Prostate gland (tissue), 2 donors: Measurements from ENCODE around the gene ZNF879. TPM values are rescaled to one million over a fixed set of nuclear protein-coding genes. Genes with fewer than 3 reads are reported as not detected.

ENCODE experiments used
- DNase-seq: peaks from one replicate; pipeline ENCODE4 v3.0.0-alpha.2; 2019; ENCODE audit warnings: low spot score
- H3K27ac ChIP-seq, 2 donors: fragments of 200-600 bp; sonication (generic); 2 replicates each; pipeline ENCODE4 v1.5.1; 2017 to 2019
- H3K27me3 ChIP-seq: fragments of 200-600 bp; sonication (generic); replicated peaks from 2 replicates; pipeline ENCODE4 v1.5.1; 2019; ENCODE audit not compliant: insufficient read depth
- H3K36me3 ChIP-seq, 2 donors: fragments of 200-600 bp; sonication (generic); 1 replicate in 1 of 2; 2 replicates in 1 of 2; pipeline versions ENCODE4 v1.5.1 to v1.8.1; 2017 to 2019
- H3K4me1 ChIP-seq: fragments of 200-600 bp; sonication (generic); replicated peaks from 2 replicates; pipeline ENCODE4 v1.5.1; 2019
- H3K4me3 ChIP-seq, 2 donors: fragments of 200-600 bp; sonication (generic); 2 replicates each; pipeline ENCODE4 v1.5.1; 2017 to 2019
- H3K9me3 ChIP-seq: fragments of 200-600 bp; sonication (generic); 2 replicates; pipeline ENCODE4 v1.5.1; 2017
- POLR2A ChIP-seq: fragments of 450-650 bp; IDR thresholded peaks from one replicate; pipeline ENCODE4 v1.6.1; 2016; ENCODE audit warnings: antibody characterized with exemption, mild to moderate bottlenecking
- POLR2AphosphoS5 ChIP-seq: sonication (generic); formaldehyde crosslinking; IDR thresholded peaks from one replicate; pipeline ENCODE4 v1.6.1; 2017; ENCODE audit warnings: antibody characterized with exemption
- WGBS: methylation state at CpG from one replicate; pipeline ENCODE4 v1.1.5; 2018; 5-methylcytosine and 5-hydroxymethylcytosine counted together
- intact Hi-C: fragments of 100-400 bp; cut with DNase I; formaldehyde crosslinking; loops from one replicate; pipeline ENCODE4 v1.14.2; 2022
- total RNA-seq, 2 donors: library from RNA; depleted of rRNA; stranded (reverse); fragments of >200 nt; gene quantifications; one replicate each; pipeline ENCODE4 v1.1.0, GENCODE V29; 2016
- TF ChIP-seq, protein P1 (sequence below), 4 experiments: fragments of 200-600 bp in 2 of 4; fragments of 450-650 bp in 2 of 4; sonication (generic) in 2 of 4; IDR thresholded peaks; 1 replicate in 3 of 4; 2 replicates in 1 of 4; pipeline ENCODE4 v1.5.1; 2016 to 2019; ENCODE audit warnings: antibody characterized with exemption in 4 of 4, mild to moderate bottlenecking in 2 of 4, moderate library complexity in 2 of 4

The ZNF879 gene
- total RNA-seq, 2 donors from 2014 or later = 6.6 to 18.1 TPM

DNA sequence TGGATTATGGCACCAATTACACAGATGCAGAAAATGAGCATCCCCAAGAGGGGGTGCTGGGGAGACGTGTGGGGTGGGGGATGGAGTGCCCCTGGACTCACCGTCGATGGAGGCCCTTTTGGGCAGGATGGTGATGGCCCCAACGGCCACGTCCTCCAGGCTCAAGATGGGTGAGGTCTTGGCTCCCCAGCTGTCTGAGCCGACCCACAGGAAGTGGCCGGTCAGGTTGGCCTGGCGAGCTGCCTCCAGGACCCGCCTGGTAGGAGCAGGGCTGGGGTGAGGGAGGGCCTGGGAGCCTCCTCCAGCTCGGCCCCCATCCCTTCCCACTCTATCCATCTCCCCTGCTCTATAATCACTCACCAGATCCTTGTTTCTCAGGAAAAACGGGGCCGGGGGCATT is 33.1 kb upstream of the ZNF879 start:
- no peaks in the 10 kb centered on the region for H3K36me3 ChIP-seq
- intact Hi-C loops = no loop called here
- DNase-seq = no peak
- H3K27me3 ChIP-seq = peaks cover 2% of the 10 kb centered on the region
- TF ChIP-seq, protein P1, sequence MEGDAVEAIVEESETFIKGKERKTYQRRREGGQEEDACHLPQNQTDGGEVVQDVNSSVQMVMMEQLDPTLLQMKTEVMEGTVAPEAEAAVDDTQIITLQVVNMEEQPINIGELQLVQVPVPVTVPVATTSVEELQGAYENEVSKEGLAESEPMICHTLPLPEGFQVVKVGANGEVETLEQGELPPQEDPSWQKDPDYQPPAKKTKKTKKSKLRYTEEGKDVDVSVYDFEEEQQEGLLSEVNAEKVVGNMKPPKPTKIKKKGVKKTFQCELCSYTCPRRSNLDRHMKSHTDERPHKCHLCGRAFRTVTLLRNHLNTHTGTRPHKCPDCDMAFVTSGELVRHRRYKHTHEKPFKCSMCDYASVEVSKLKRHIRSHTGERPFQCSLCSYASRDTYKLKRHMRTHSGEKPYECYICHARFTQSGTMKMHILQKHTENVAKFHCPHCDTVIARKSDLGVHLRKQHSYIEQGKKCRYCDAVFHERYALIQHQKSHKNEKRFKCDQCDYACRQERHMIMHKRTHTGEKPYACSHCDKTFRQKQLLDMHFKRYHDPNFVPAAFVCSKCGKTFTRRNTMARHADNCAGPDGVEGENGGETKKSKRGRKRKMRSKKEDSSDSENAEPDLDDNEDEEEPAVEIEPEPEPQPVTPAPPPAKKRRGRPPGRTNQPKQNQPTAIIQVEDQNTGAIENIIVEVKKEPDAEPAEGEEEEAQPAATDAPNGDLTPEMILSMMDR (IDR thresholded peaks at IDR 0.05) = no peak
- TF ChIP-seq POLR2A (no peak), POLR2AphosphoS5 (no peak)
- 90% methylated on average over 12 of the region's 12 CpGs for WGBS
- no peaks in the 10 kb centered on the region for H3K4me1 ChIP-seq
- H3K9me3 ChIP-seq = no peaks in the 10 kb centered on the region
- no peak overlapping the region for H3K4me3 ChIP-seq
- no peak overlapping the region for H3K27ac ChIP-seq

DNA sequence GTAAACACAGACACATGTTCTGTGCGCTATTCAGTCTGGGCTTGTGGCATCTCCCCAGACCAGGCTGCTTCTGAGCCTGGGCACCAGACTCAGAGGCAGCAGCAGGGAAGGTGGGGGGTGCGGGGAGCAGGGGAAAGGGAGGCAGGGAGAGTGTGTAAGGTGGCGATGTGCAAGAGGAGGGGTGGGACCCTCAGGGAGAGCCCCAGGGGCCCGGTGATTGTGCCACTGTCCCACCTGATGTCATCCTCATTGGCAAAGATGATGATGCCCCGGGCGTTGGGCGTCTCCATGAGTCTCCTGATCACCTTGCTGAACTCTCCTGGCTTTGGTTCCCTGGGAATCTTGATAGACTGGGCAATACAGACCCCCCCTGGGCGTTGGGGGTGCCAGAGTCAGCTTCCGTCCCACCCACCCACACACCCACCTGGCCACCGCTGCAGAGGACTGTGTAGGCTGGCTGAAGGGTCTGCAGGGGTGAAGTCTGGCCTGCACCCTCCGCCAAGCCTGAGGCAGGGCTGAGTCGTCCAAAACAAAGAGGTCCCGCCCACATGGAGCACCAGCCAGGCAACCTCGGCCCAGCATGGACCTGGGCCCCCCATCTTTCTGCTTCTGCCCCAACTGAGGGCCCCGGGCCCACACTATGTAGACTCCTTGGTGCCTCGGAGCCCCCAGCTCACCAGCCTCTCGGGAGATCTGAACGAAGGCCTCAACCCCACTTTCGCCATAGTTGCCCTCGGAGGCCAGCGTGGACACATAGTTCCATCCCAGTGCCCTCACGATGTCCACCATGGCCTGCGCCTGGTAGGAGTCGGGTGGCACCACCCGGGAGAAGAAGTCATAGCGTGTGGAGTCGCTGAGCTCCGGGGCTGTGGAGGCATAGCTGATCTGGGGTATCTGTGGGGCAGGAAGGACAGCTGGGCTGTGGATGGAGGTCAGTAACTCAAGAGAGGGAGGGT is 32.1 kb upstream of the ZNF879 start:
- no peak overlapping the region for H3K4me3 ChIP-seq
- no peak overlapping the region for H3K27ac ChIP-seq
- no peaks in the 10 kb centered on the region for H3K4me1 ChIP-seq
- TF ChIP-seq POLR2A (no peak), POLR2AphosphoS5 (no peak)
- WGBS = 87% methylated on average over 28 of the region's 28 CpGs
- H3K27me3 ChIP-seq = peaks cover 2% of the 10 kb centered on the region
- no peak for DNase-seq
- intact Hi-C loops = no loop called here
- H3K36me3 ChIP-seq = no peaks in the 10 kb centered on the region
- H3K9me3 ChIP-seq = no peaks in the 10 kb centered on the region

DNA sequence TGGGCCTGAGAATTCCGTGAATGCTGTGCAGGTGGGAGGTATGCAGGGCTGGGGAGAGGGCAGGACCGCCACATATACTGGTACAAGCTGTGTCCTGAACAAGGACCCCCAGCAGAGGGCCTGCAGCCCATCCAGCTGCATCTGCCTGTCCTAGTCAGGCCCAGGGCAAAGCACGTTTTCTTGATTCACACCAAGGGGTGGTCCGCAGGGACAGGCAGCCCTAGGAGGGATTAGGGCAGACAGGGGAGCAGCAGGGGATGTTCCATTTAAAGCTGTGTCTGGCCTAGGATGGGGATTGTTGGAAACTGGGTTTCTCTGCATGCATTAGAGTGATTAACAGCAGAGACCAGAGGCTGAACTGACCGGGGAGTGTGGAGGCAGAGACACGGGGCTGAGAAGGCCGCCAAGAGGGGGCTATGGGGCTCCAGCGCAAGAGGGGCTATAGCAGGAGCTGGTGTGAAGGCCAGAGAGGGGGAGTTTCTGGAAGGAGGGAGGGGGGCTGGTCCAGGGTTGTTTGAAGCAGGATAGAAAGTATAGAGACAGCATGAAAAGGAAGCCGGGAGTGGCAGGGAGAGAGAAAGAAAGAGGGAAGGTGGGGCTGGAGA is 31.2 kb upstream of the ZNF879 start:
- 52% methylated on average over 9 of the region's 9 CpGs for WGBS
- peaks cover 2% of the 10 kb centered on the region for H3K27me3 ChIP-seq

DNA sequence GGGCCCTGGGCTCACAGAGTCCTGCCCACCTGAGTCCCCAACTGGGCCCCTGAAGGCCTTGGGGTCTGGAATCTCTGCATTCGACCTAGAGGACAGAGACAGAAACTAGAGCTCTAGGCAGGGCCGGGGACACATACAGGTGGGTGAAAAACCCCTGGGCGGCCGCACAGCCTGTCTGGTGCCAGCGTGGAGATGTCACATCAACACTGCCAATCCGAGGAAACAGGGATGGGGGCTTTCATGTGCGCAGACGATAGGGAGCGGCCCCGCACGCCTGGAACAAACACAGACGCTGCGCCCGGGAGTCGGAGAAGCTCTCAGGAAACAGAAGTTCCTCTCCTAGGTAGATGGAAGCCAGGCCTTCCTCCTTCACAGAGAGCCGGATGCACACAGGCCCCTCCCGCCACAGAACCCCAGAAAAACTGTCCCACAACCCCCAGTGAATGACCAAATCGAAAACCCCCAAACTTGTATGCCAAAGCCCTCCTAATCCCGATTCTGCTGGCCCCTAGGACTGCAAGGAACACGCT is 30.3 kb upstream of the ZNF879 start:
- WGBS = 83% methylated on average over 20 of the region's 20 CpGs
- H3K27me3 ChIP-seq = peaks cover 2% of the 10 kb centered on the region
- H3K4me3 ChIP-seq = no peak overlapping the region
- intact Hi-C loops = no loop called here
- H3K36me3 ChIP-seq = no peaks in the 10 kb centered on the region
- H3K27ac ChIP-seq = no peak overlapping the region
- no peak for DNase-seq
- TF ChIP-seq, protein P1 (IDR thresholded peaks at IDR 0.05) = no peak
- TF ChIP-seq POLR2AphosphoS5 (no peak), POLR2A (no peak)
- H3K9me3 ChIP-seq = no peaks in the 10 kb centered on the region
- H3K4me1 ChIP-seq = no peaks in the 10 kb centered on the region

More for the DNA sequence above, 31.2 kb upstream of the ZNF879 start:
- intact Hi-C loops = no loop called here
- TF ChIP-seq POLR2A (no peak), POLR2AphosphoS5 (no peak)
- TF ChIP-seq, protein P1 (IDR thresholded peaks at IDR 0.05) = no peak
- DNase-seq = no peak
- no peaks in the 10 kb centered on the region for H3K36me3 ChIP-seq
- no peak overlapping the region for H3K27ac ChIP-seq
- H3K4me1 ChIP-seq = no peaks in the 10 kb centered on the region
- no peak overlapping the region for H3K4me3 ChIP-seq
- no peaks in the 10 kb centered on the region for H3K9me3 ChIP-seq

DNA sequence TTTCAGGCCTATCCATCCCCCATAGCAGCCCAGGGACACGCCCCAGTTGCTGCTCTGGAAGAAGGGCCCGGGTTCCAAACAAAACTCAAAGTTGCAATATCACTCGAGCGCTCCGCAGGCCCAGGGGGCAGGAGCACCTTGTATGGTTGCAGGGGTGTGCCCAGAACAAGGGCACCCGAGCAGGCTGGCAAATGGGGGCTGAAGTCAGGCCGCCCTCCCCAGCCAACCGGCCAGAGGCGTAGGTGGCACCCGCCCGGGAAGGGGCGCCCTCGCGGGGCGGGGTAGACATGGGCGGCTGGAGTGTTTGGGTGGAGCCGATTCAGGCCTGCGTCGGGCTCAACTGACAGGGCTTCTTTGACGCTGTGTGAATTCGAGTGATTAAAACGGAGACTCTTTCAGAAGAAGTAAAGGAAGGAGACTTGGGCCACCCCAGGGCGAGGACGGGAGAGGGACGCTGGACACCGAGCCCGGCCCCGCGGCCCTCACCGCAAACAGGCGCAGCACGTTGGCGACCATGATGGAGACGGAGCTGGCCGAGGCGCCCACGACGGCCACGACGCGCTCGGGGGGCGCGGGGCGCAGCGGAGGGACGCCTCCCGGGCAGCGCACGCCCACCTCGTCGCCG is 29.5 kb upstream of the ZNF879 start:
- Histone ChIP-seq H3K36me3 (no peaks in the 10 kb centered on the region), H3K27ac (no peak overlapping the region), H3K4me3 (no peak overlapping the region), H3K4me1 (no peaks in the 10 kb centered on the region), H3K27me3 (peaks cover 2% of the 10 kb centered on the region), H3K9me3 (no peaks in the 10 kb centered on the region)
- no peak for DNase-seq
- WGBS = 26% methylated on average over 39 of the region's 53 CpGs
- TF ChIP-seq, protein P1 (IDR thresholded peaks at IDR 0.05) = no peak
- TF ChIP-seq POLR2A (no peak), POLR2AphosphoS5 (no peak)
- intact Hi-C loops = no loop called here
